ENCODE measurements around the gene KLHL21. TPM values are rescaled to one million over a fixed set of nuclear protein-coding genes. Genes with fewer than 3 reads are reported as not detected.

KLHL21 gene
- total RNA-seq, 1 donor: 51.8 TPM

- DNase-seq (ENCODE audit: low read depth): peak; percentile 92
- TF ChIP-seq, protein P1, sequence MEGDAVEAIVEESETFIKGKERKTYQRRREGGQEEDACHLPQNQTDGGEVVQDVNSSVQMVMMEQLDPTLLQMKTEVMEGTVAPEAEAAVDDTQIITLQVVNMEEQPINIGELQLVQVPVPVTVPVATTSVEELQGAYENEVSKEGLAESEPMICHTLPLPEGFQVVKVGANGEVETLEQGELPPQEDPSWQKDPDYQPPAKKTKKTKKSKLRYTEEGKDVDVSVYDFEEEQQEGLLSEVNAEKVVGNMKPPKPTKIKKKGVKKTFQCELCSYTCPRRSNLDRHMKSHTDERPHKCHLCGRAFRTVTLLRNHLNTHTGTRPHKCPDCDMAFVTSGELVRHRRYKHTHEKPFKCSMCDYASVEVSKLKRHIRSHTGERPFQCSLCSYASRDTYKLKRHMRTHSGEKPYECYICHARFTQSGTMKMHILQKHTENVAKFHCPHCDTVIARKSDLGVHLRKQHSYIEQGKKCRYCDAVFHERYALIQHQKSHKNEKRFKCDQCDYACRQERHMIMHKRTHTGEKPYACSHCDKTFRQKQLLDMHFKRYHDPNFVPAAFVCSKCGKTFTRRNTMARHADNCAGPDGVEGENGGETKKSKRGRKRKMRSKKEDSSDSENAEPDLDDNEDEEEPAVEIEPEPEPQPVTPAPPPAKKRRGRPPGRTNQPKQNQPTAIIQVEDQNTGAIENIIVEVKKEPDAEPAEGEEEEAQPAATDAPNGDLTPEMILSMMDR (IDR thresholded peaks at IDR 0.05; ENCODE audit: insufficient read depth, low read depth, low read length): no peak
- H3K4me3 ChIP-seq (ENCODE audit: low read depth, low read length): peak within 1 kb of the TSS; percentile 77
These were observed 22.3 kb upstream of the KLHL21 start, which contains the start of gene THAP3 for GRCh38 chr1:6624710-6625583. TSS of gene THAP3 (plus strand) at chr1:6624868. CDS start at chr1:6625219, 351 bp downstream.

DNA sequence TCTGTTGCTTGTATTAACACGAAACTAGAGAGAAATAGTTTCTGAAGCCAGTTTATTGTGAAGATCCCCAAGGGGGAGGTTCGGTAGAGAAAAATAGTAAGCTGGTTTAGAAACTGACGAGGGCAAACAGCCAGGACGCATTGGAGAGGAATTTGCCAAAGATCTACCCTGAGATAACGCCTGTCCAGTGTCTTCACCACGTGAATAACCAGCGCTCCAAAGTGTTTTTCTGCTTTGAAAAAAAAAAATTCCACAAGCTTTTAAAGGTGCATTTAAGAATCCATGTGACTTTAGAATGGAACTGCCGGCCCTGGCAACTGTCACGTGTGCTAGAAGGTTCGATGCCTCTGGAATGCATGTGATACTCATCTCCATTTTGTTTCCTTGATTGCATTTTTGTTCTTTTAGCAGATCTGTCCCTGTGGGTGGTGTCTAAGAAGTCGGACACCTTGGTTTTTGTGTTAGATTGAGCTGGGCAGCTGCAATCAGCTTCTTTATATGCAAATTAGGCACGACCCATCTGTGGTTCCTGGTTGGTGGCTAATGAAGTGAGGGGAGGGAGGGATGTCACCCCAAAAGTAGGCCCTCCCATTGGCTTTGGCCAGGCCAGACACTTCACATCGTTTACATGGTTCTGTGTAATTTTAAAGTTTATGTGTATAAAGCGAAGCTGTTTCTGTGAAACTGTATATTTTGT, 20.7 kb upstream of the KLHL21 start:
- DNase-seq (ENCODE audit: low read depth): peak; percentile 83
- no peak overlapping the region for H3K4me3 ChIP-seq (ENCODE audit: low read depth, low read length)
- TF ChIP-seq, protein P1 (IDR thresholded peaks at IDR 0.05; ENCODE audit: insufficient read depth, low read depth, low read length): no peak

GRCh38 chr1:6622396-6623152, 19.9 kb upstream of the KLHL21 start:
- H3K4me3 ChIP-seq (ENCODE audit: low read depth, low read length): no peak overlapping the region
- TF ChIP-seq, protein P1 (IDR thresholded peaks at IDR 0.05; ENCODE audit: insufficient read depth, low read depth, low read length): no peak
- no peak for DNase-seq (ENCODE audit: low read depth)

- no peak overlapping the region for H3K4me3 ChIP-seq (ENCODE audit: low read depth, low read length)
- TF ChIP-seq, protein P1 (IDR thresholded peaks at IDR 0.05; ENCODE audit: insufficient read depth, low read depth, low read length): no peak
- DNase-seq (ENCODE audit: low read depth): no peak
These were observed 19.0 kb upstream of the KLHL21 start for GRCh38 chr1:6621429-6622391.

DNA sequence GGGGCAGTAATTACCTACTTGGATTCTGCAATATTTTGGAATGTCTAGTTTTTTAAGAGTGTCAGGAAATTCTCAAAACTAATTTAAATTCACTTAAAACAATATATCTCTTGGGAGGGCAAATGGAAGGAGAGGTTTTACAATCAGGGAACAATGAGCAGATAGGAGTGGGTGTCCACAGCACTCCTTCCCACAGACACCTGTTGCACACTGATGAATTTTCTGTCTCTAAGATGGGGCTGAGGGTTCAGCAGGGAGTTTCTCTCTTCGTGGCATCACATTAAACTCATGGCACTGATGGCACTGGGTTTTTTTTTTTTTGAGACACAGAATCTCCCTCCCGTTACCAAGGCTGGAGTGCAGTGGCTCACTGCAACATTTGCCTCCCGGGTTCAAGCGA, 16.4 kb upstream of the KLHL21 start:
- H3K4me3 ChIP-seq (ENCODE audit: low read depth, low read length): no peak overlapping the region
- TF ChIP-seq, protein P1 (IDR thresholded peaks at IDR 0.05; ENCODE audit: insufficient read depth, low read depth, low read length): no peak
- DNase-seq (ENCODE audit: low read depth): no peak

Measured in fibroblast of villous mesenchyme (primary cell).